ENCODE measurements around the gene PLXNB1.

DNA sequence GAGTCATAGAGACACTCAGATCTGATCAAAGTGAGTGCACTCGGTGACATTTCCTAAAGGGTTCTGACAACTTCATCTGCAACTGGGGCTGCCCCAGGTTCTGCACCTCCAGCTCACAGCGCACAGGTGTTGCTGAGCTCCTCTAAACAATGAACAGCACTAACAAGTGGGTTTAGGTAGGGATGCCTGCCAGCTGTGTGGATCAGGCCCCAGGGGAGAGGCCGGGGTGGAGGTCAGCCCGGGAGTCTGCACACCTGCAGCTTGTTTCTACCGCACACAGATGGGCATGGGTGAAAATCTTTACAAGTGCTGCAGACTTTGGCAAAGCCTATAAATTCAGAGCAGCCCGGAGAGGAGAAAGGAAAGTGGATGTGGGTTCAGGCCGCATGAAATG, 57.5 kb downstream of the PLXNB1 start:
- TF ChIP-seq POLR2A (IDR thresholded peaks at IDR 0.05) (no peak), POLR2AphosphoS5 (IDR thresholded peaks at IDR 0.05) (no peak)
- TF ChIP-seq, protein P1, sequence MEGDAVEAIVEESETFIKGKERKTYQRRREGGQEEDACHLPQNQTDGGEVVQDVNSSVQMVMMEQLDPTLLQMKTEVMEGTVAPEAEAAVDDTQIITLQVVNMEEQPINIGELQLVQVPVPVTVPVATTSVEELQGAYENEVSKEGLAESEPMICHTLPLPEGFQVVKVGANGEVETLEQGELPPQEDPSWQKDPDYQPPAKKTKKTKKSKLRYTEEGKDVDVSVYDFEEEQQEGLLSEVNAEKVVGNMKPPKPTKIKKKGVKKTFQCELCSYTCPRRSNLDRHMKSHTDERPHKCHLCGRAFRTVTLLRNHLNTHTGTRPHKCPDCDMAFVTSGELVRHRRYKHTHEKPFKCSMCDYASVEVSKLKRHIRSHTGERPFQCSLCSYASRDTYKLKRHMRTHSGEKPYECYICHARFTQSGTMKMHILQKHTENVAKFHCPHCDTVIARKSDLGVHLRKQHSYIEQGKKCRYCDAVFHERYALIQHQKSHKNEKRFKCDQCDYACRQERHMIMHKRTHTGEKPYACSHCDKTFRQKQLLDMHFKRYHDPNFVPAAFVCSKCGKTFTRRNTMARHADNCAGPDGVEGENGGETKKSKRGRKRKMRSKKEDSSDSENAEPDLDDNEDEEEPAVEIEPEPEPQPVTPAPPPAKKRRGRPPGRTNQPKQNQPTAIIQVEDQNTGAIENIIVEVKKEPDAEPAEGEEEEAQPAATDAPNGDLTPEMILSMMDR (IDR thresholded peaks at IDR 0.05), result no peak
